Measurements from ENCODE around the gene MAD1L1.
"Not testable (repeated sequence)": the region's sequence is repeated elsewhere in the genome, so short reads cannot be mapped to it uniquely, and the experiment has no call there.

The MAD1L1 gene

GRCh38 chr7:2076649-2077064 lies 156.1 kb downstream of the MAD1L1 start:
- in situ Hi-C loops (cut with MboI; ENCODE audit: low sequenced_read_pairs), result no loop called here

- in situ Hi-C loops (cut with MboI; ENCODE audit: low sequenced_read_pairs), result no loop called here
These were observed 156.9 kb downstream of the MAD1L1 start for GRCh38 chr7:2075811-2076210.

- in situ Hi-C loops (cut with MboI; ENCODE audit: low sequenced_read_pairs), result no loop called here
These were observed 158.1 kb downstream of the MAD1L1 start for GRCh38 chr7:2074691-2075090.

GRCh38 chr7:2072798-2073197 lies 159.9 kb downstream of the MAD1L1 start:
- in situ Hi-C loops (cut with MboI; ENCODE audit: low sequenced_read_pairs), result no loop called here

GRCh38 chr7:2072042-2072441 lies 160.7 kb downstream of the MAD1L1 start:
- in situ Hi-C loops (cut with MboI; ENCODE audit: low sequenced_read_pairs), result no loop called here

- in situ Hi-C loops (cut with MboI; ENCODE audit: low sequenced_read_pairs), result no loop called here
These were observed 161.5 kb downstream of the MAD1L1 start for GRCh38 chr7:2071133-2071832.

GRCh38 chr7:2070151-2070763 lies 162.5 kb downstream of the MAD1L1 start:
- in situ Hi-C loops (cut with MboI; ENCODE audit: low sequenced_read_pairs), result no loop called here

GRCh38 chr7:2069472-2069860 lies 163.3 kb downstream of the MAD1L1 start:
- in situ Hi-C loops (cut with MboI; ENCODE audit: low sequenced_read_pairs), result no loop called here

GRCh38 chr7:2068693-2069471 lies 163.9 kb downstream of the MAD1L1 start:
- in situ Hi-C loops (cut with MboI; ENCODE audit: low sequenced_read_pairs), result no loop called here

- in situ Hi-C loops (cut with MboI; ENCODE audit: low sequenced_read_pairs), result no loop called here
These were observed 166.4 kb downstream of the MAD1L1 start for GRCh38 chr7:2066251-2066919.

GRCh38 chr7:2065528-2065927 lies 167.2 kb downstream of the MAD1L1 start:
- in situ Hi-C loops (cut with MboI; ENCODE audit: low sequenced_read_pairs), result no loop called here

- in situ Hi-C loops (cut with MboI; ENCODE audit: low sequenced_read_pairs), result no loop called here
These were observed 169.0 kb downstream of the MAD1L1 start for GRCh38 chr7:2063563-2064260.

- in situ Hi-C loops (cut with MboI; ENCODE audit: low sequenced_read_pairs), result no loop called here
These were observed 170.1 kb downstream of the MAD1L1 start for GRCh38 chr7:2062648-2063047.

- in situ Hi-C loops (cut with MboI; ENCODE audit: low sequenced_read_pairs), result no loop called here
These were observed 172.0 kb downstream of the MAD1L1 start for GRCh38 chr7:2060701-2061100.

GRCh38 chr7:2059964-2060700 lies 172.6 kb downstream of the MAD1L1 start:
- in situ Hi-C loops (cut with MboI; ENCODE audit: low sequenced_read_pairs), result no loop called here

- in situ Hi-C loops (cut with MboI; ENCODE audit: low sequenced_read_pairs), result not testable (repeated sequence)
These were observed 174.5 kb downstream of the MAD1L1 start for GRCh38 chr7:2058246-2058645.

- in situ Hi-C loops (cut with MboI; ENCODE audit: low sequenced_read_pairs), result no loop called here
These were observed 176.8 kb downstream of the MAD1L1 start for GRCh38 chr7:2055956-2056355.

- in situ Hi-C loops (cut with MboI; ENCODE audit: low sequenced_read_pairs), result no loop called here
These were observed 177.8 kb downstream of the MAD1L1 start for GRCh38 chr7:2054927-2055326.

- in situ Hi-C loops (cut with MboI; ENCODE audit: low sequenced_read_pairs), result no loop called here
These were observed 179.3 kb downstream of the MAD1L1 start for GRCh38 chr7:2053395-2053794.

- in situ Hi-C loops (cut with MboI; ENCODE audit: low sequenced_read_pairs), result no loop called here
These were observed 180.1 kb downstream of the MAD1L1 start for GRCh38 chr7:2052657-2053048.

All from HL-60/S4 (cell line).